Lung (tissue), 12 donors: ENCODE measurements around the gene MRPL52. TPM values are rescaled to one million over a fixed set of nuclear protein-coding genes. Genes with fewer than 3 reads are reported as not detected.
A peak's percentile ranks its signal among the peaks of the same experiment; 100 is the strongest.

Experiments
- ATAC-seq: fragments of 200-7000 bp; cut with Tn5 transposase; one replicate; pipeline ENCODE4 v1.9.1; 2020; ENCODE audit warnings: moderate number of reproducible peaks; ENCODE audit not compliant: insufficient read depth, low FRiP score
- DNase-seq, 3 donors: peaks; one replicate each; pipeline ENCODE4 v3.0.0-alpha.2; 2013 to 2017
- H3K27ac ChIP-seq, 2 donors: one replicate each; pipeline ENCODE4 v1.5.1; 2013; ENCODE audit warnings: mild to moderate bottlenecking in 2 of 2, moderate library complexity in 2 of 2, control low read depth in 1 of 2, inconsistent platforms in 1 of 2, low read depth in 1 of 2, low read length in 1 of 2
- H3K27me3 ChIP-seq, 3 donors: one replicate each; pipeline ENCODE4 v1.5.1; 2013; ENCODE audit warnings: low read length in 2 of 3; ENCODE audit not compliant: control insufficient read depth in 3 of 3, insufficient read depth in 3 of 3
- H3K36me3 ChIP-seq, 4 donors: one replicate each; pipeline ENCODE4 v1.5.1; 2013; ENCODE audit warnings: low read length in 4 of 4, mild to moderate bottlenecking in 1 of 4, moderate library complexity in 1 of 4; ENCODE audit not compliant: control insufficient read depth in 4 of 4, insufficient read depth in 4 of 4
- H3K4me1 ChIP-seq, 5 donors: one replicate each; pipeline ENCODE4 v1.5.1; 2013; ENCODE audit warnings: low read length in 5 of 5, mild to moderate bottlenecking in 2 of 5, moderate library complexity in 1 of 5; ENCODE audit not compliant: control insufficient read depth in 5 of 5, insufficient read depth in 5 of 5
- H3K4me3 ChIP-seq: one replicate; pipeline ENCODE4 v1.5.1; 2013; ENCODE audit warnings: mild to moderate bottlenecking, control low read depth, moderate library complexity
- H3K9ac ChIP-seq, 2 donors: one replicate each; pipeline ENCODE4 v1.5.1; 2013; ENCODE audit warnings: low read length in 2 of 2, control low read depth in 1 of 2; ENCODE audit not compliant: insufficient read depth in 1 of 2
- H3K9me3 ChIP-seq, 4 donors: one replicate each; pipeline ENCODE4 v1.5.1; 2013; ENCODE audit warnings: low read length in 3 of 4, mild to moderate bottlenecking in 1 of 4, moderate library complexity in 1 of 4; ENCODE audit not compliant: control insufficient read depth in 4 of 4, insufficient read depth in 3 of 4
- CTCF ChIP-seq: IDR thresholded peaks from 2 replicates; pipeline ENCODE4 v1.5.1; 2012; ENCODE audit warnings: mild to moderate bottlenecking; ENCODE audit errors: control extremely low read depth, extremely low read depth
- WGBS, 2 donors: extraction: QIAGEN DNeasy Blood & Tissue Kit; methylation state at CpG; one replicate each; pipeline ENCODE4 v1.1.7; 2013; 5-methylcytosine and 5-hydroxymethylcytosine counted together
- polyA plus RNA-seq, 2 donors: library from polyadenylated mRNA; stranded (reverse); fragments of 200-250 nt; gene quantifications; one replicate each; pipeline ENCODE4 v1.2.1, GENCODE V29; 2013
- total RNA-seq, 2 donors: library from RNA; depleted of rRNA in 1 of 2; stranded (reverse); fragments of >200 nt in 1 of 2; gene quantifications; one replicate each; pipeline ENCODE4 v1.2.1, GENCODE V29; 2014 to 2021
- donor health status: control.
- donor health status: control.
- donor health status: Bipolar disorder and iron deficiency.
- donor health status: healthy.
- donor health status: DM: yes; HTN: yes; CAD: no.

Gene MRPL52
- total and polyA plus RNA-seq, 4 donors: 27.5 to 239 (median 103) TPM

- H3K4me1 ChIP-seq: peaks cover 0 to 31% (median 19%) of the 10 kb centered on the region in 5 donors
- peaks cover 0 to 2% (median 0%) of the 10 kb centered on the region in 4 donors for H3K9me3 ChIP-seq
- no peak overlapping the region for H3K27ac ChIP-seq
- no peak for ATAC-seq
- H3K36me3 ChIP-seq: peaks cover 0 to 59% (median 50%) of the 10 kb centered on the region in 4 donors
- 93 to 94% methylated on average over 8 of the region's 8 CpGs for WGBS, 2 donors
- H3K4me3 ChIP-seq: no peak overlapping the region
- peak overlapping the region in 1 of 2 donors; percentile 38 for H3K9ac ChIP-seq
- no peaks in the 10 kb centered on the region for H3K27me3 ChIP-seq
- no peak for DNase-seq
- no peak for TF ChIP-seq CTCF
Observed at GRCh38 chr14:22841769-22842168, 12.1 kb downstream of the MRPL52 start.

GRCh38 chr14:22842211-22843122 lies 12.8 kb downstream of the MRPL52 start:
- ATAC-seq: no peak
- H3K9ac ChIP-seq: no peak overlapping the region
- H3K27ac ChIP-seq: no peak overlapping the region
- 91 to 92% methylated on average over 28 of the region's 28 CpGs for WGBS, 2 donors
- DNase-seq: no peak
- peaks cover 0 to 62% (median 51%) of the 10 kb centered on the region in 4 donors for H3K36me3 ChIP-seq
- no peak overlapping the region for H3K4me3 ChIP-seq
- no peaks in the 10 kb centered on the region for H3K27me3 ChIP-seq
- peaks cover 0 to 2% (median 0%) of the 10 kb centered on the region in 4 donors for H3K9me3 ChIP-seq
- H3K4me1 ChIP-seq: peaks cover 0 to 34% (median 21%) of the 10 kb centered on the region in 5 donors
- no peak for TF ChIP-seq CTCF

- ATAC-seq: no peak
- WGBS, 2 donors: 86 to 92% methylated on average over 21 of the region's 21 CpGs
- no peaks in the 10 kb centered on the region for H3K27me3 ChIP-seq
- H3K9me3 ChIP-seq: peaks cover 0 to 2% (median 0%) of the 10 kb centered on the region in 4 donors
- peaks cover 0 to 37% (median 26%) of the 10 kb centered on the region in 5 donors for H3K4me1 ChIP-seq
- H3K27ac ChIP-seq: no peak overlapping the region
- TF ChIP-seq CTCF: no peak
- peaks cover 0 to 62% (median 51%) of the 10 kb centered on the region in 4 donors for H3K36me3 ChIP-seq
- no peak for DNase-seq
- no peak overlapping the region for H3K9ac ChIP-seq
- H3K4me3 ChIP-seq: no peak overlapping the region
Observed at GRCh38 chr14:22843123-22843925, 13.6 kb downstream of the MRPL52 start.
